Hematopoietic multipotent progenitor cell treated with erythropoietin and hydrocortisone succinate and interleukin-3 and kit ligand, for 8 days (in vitro differentiated cells): ENCODE measurements around the gene SSH2.
"Not testable (repeated sequence)": the region's sequence is repeated elsewhere in the genome, so short reads cannot be mapped to it uniquely, and the experiment has no call there.

ENCODE experiments used
- DNase-seq: peaks from one replicate; pipeline ENCODE4 v3.0.0-alpha.2; 2015

SSH2 gene

DNA sequence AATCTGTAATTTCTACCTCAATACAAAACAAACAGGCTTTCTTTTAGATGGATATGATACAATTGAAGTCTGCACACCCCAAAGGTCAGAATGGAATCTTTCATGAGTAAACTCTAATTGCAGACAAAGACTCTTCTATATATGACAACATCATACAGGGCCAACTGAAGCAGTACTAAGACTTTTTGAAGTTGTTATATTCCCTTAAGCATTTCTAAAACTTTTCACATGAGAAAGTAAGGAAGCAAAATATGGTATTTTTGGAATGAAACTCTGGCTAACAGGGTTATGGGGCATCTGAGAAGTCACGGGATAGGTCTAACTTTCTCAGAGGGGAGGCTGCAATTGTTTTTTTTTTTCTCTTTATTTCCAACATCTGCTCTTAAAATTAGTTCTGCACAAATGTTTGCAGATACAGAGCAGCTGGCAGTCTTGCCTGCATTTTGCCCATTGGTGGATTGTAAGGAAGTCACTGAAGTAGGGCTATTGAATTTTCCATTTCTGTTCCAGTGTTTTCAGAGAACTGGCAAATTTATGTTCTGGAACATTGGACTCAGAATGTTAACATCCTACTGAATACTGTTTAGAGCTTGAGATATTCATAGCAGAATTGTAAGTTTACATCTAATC, 59.1 kb downstream of the SSH2 start:
- no peak for DNase-seq

DNA sequence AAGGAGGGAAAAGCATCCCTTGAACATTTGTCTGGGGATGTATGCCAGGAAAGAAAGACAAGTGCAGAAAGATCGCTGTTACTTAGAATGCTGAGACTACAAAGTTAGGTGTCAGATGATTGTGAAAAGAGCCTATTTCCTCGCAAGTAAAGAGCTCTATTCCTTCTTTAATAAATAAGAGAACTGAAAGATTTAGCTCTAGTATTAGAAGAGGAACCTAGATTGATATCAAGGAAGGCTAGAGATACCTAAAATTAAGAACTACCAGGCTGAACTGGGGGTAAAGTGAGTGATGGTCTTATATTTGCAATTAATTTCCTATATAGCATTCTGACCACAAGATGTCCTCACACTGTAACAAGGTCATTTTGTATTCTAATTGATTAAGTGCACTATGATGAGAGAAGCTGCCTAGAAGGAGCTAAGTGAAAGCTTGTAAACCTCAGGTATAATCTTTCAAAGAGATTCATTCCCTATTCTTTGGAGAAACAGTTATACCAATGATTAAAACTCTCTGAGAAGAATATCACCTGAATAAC, 62.3 kb downstream of the SSH2 start:
- peak; percentile 14 for DNase-seq

DNA sequence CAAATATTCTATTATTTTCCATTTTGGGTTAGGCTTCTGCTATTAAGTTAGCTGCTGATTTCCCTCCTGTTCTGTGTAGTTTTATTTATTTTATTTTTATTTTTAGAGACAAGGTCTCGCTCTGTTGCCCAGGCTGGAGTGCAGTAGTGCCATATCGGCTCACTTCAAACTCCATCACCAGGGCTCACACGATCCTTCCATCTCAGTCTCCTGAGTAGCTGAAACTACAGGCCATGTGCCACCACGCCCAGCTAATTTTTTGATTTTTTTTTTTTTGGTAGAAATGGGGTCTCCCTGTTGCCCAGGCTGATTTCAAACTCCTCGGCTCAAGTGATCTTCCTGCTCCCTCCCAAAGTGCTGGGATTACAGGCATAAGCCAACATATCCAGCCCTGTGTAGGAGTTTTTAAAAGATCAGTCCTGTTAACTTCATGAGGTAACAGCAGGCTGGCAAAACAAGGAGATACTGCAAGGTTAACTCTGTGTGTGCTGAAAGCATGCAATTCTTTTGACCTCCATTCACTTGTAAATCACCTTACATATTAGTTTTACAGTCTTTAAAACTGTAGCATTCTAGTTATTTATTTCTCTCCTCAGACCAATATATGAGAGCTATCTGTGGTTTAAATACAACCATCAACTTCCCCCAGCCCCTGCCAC, 63.2 kb downstream of the SSH2 start:
- no peak for DNase-seq

DNA sequence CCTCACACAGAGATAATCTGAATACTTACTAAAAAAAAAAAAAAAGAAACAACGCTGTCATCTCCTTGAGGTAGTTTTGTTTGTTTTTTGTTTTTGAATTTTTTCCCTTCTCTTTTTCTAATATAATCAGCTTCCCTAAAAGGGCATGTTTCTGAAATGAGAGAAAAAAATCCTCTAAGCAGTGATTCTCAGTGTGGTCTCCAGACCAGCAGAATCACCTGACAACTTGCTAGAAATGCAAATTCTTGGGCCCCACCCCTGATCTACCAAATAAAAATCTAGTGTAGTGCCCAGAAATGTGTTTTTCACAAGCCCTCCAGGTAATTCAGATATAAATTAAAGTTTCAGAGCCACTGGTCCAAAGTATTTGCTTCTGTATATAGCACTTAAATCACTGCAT, 65.4 kb downstream of the SSH2 start:
- no peak for DNase-seq

DNA sequence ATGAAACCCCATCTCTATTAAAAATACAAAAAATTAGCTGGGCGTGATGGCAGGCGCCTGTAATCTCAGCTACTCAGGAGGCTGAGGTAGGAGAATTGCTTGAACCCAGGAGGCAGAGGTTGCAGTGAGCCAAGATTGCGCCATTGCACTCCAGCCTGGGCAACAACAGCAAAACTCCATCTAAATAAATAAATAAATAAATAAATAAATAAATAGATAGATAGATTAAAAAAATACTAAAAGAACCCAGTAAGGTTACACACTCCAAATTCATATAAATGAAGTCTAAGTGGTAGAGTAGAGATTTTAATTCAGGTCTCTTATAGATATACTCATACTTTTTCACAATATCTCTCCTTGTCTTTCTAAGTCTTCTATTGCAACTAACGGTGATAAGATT, 65.9 kb downstream of the SSH2 start:
- DNase-seq, result not testable (repeated sequence)

DNA sequence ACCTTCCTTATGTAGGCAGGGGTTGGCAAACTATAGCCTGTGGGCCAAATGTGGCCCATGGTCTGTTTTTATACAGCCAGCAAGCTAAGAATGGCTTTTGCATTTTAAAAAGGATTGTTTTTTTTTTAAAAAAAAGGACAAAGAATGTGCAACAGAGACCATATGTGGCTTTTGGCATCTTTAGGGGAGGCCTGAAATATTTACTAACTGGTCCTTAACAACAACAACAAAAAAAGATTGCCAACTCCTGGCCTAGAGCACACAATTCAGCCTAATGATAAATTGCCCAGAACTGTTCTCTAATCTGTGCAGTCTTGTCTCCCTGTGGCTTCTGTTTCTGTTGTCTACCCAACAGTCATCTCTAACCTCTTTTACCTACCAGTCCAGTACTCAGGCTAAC, 67.1 kb downstream of the SSH2 start:
- no peak for DNase-seq

DNA sequence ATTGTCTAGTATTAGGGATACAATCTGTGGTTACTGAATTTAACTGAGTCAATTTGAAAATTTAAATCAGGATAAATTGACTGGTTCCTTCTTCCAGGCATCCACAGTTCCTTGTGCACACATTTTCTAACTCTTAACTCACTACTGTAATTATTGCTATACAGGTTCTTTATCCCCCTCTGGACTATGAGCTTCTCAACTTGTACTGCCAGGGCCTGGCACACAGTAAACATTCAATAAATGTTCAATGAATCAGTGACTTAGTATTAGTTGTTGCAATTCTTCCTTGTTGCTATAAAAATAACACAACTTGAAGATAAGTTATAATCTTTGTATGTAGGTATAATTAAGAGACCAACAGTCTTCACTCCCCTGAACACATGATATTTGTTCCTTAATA, 67.9 kb downstream of the SSH2 start:
- no peak for DNase-seq

DNA sequence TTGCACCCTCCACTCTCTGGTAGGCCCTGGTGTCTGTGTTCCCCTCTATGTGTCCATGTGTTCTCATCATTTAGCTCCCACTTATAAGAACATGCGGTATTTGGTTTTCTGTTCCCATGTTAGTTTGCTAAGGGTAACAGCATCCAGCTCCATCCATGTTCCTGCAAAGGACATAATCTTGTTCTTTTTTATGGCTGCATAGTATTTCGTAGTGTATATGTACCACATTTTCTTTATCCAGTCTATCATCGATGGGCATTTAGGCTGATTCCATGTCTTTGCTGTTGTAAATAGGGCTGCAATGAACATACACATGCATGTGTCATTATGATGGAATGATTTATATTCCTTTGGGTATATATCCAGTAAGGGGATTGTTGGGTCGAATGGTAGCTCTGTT, 70.6 kb downstream of the SSH2 start:
- not testable (repeated sequence) for DNase-seq

DNA sequence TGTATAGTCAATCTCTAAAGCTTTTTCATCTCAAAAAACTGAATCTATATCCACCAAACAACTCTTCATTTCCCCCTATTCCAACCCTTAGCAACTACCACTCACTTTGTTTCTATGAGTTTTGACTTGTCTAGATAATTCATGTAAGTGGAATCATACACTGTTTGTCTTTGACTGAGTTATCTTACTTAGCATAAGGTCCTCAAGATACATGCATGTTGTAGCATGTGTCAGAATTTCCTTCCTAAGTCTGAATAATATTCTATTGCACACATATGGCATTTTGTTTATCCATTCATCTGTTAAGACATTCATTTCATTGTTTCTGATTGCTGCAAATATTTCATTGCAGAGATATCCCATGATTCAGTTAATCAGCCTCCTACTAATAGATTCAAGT, 72.2 kb downstream of the SSH2 start:
- no peak for DNase-seq

DNA sequence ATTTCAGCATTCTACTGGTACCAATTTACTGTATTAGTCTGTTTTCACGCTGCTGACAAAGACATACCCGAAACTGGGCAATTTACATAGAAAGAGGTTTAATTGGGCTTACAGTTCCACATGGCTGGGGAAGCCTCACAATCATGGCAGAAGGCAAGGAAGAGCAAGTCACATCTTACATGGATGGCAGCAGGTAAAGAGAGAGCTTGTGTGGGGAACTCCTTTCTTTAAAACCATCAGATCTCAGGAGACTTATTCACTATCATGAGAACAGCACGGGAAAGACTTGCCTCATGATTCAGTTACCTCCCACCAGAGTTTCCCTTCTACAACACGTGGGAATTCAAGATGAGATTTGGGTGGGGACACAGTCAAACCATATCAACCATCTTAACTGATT, 72.9 kb downstream of the SSH2 start:
- DNase-seq, result not testable (repeated sequence)

DNA sequence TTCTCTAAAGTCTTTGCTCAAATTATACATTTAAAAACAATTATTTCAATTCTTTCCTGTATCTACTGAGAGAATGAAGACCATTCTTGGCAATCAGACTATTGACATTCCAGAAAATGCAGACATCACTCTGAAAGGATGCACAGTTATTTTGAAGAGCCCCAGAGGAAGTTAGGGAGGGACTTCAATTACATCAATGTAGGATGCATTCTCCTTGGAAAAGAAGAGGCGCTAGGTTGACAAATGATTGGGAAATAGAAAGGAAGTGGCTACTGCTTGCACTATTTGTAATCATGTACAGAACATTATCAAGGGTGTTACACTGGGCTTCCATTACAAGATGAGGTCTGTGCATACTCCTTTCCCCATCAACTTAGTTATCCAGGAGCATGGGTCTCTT, 74.3 kb downstream of the SSH2 start:
- DNase-seq, result no peak

DNA sequence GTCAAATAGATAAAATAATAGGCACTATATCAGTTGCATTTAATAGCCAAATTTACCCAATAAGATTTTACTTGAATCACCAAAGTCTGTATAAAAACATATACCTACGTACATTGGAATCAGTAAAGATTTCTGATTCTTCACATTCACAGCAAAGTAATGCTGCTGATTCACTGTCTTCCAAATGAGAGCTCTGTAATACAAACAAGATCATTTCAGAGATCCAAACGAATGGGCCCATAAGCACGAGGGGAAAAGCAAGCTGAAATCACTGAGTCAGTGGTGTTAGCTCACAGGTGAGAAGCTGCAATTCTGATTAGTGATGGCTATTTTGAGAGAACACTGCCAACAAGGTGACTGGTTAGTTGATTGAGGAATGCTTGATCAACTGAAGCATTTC, 81.3 kb downstream of the SSH2 start:
- DNase-seq, result no peak

DNA sequence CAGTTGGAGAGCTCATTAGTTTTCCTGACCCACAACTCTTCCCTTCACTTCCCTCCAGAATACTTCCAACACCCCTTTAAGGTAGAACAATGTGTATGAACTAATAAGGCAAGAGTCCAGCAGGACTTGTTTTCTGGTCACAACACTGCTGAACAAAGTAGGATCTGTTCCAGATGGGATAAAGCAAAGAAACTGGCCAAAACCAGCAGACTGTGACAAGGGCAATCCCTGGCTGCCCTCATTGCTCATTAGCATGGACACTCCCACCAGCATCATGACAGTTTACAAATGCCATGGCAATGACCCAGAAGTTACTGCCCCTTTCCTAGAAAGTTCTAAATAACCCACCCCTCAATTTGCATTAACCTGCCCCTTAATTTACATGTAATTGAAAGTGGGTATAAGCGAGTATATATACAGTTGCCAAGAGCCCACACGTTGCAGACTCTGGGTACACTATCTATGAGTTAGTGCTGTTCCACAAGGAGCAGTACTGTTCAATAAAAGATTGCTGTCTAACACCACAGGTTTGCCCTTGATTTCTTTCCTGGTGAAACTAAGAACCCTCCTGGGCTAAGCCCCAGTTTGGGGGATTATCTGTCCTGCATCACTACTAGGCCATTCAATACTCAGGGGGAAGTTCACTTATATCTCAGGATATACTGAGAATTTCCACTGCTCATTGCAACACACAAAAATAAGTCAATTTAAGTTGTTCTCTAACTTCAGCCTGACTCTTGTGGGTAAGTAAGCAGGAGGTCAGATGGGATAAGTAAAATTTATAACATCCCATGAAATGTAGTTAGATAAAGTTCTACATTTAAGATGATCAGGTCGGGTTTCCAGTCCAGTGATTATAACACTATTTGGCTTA, 82.3 kb downstream of the SSH2 start:
- no peak for DNase-seq

DNA sequence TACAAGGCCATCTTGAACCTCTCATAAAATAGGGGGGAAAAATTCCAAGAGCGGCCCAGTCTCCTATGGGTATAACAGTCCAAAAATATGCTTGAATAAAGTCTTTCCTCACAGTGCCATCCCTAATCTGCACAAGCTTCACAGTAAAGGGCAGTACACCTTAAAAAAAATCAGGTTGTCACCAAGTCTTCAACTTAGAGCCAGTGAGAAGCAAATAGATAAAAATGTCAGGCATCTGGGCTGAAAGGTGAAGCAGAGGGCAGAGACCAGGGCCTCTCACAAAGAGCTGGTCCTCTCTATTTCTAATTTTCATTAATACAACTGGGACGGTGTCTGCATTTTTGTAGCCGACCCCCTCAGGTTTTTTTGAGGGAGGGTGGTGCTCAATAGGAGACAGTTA, 82.9 kb downstream of the SSH2 start:
- no peak for DNase-seq

DNA sequence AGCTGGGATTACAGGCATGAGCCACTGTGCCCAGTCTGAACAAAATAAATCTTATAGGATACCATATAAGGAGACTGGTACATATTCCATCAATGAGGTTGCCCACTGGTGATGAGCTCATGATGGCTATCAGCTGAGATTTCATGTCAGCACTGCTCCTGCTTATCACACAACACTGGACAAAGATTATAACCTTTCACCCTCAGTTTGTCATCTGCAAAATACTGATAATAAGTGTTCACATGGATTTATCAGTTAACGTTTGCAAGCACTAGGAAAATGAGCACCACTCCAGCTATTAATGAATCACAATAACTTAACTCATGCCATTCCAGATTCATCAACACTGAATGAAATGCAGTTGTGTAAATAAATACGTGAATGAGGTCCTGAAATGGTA, 83.7 kb downstream of the SSH2 start:
- peak; percentile 38 for DNase-seq

DNA sequence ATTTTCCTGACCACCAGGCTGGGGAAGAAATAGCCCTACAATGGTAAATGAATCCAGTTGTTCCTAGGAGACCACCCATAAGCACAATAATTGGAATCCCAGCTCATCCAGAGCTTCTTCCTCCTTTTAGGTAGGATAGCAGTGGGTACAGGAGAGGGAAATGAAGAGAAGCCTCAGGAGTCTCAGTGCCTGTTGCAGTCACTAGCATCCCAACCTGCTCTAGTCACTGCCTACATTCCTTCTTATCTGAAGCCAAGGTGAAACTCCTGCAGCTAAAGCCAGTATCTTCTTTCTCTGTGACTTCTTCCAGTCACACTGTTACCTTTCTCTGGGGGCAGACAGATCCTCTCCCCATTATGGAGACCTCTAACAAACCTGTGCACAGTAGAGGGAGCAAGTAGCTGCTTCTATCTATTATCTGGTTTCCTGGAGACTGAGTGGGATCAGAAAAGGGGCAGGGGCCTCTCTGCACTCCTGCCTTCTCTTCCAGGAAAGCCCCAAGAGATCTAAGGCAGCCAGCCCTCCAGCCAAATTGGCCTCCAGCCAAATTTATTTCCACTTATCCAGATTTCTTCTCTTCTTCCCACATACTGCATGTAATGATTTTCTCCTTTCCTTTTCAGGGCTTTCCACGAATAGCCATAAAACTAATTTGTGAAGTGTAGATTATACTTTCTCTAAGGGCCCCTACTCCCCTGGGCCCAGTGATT, 85.5 kb downstream of the SSH2 start:
- no peak for DNase-seq

DNA sequence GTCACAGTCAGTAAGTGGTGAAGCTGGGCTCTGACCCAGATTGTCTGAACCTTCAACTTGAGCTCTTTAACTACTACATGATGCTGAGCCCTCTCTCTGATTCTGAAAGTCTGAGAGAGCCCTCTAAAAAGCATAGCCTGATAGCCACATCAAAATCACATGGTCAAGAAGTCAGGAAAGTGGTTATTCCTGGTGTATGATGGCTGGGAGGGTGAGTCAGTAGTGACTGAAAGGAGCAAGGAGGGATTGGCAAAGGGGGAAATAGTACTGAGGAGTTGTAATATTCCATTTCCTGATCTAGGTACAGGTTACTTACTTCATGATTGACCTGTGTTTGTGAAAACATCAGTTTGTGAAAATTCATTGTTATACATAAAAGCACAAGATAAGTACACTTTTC, 89.1 kb downstream of the SSH2 start:
- no peak for DNase-seq

DNA sequence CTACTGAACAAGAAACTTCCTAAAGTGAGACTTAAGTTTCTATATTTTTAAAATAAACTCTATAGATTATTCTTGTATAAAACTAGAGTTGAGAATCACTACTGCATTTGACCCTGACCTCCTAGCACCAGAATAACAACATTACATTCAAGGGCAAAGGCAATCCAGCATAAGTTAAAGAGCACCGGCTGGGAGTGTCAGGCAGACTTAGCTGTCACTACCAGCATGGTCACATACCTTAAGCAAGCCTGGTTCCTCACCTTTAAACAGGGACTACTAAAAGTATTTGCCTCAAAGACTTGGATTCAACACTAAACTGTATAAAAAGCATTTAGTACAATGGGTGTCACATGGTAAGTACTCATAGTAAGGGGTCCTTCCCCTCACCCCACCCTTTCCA, 90.4 kb downstream of the SSH2 start:
- DNase-seq, result no peak

DNA sequence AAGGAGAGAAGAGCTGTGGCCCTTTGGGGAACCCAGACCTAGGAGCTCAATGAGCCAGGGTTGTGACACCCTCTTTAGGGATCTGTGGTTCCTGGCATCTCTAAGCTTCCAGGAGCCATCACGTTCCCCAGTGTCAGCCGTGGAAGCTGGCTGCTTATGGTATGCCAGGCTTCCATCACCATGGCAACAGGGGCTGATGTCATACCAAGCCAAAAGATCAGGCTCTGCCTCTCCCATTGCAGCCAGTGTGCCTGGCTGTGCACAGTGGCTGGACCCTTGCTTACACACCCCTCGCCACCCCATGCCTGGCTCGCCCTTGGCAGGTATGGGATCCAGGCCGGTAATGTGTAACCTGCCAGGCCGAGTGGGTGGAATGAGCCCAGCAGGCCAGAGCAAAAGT, 91.1 kb downstream of the SSH2 start:
- no peak for DNase-seq

DNA sequence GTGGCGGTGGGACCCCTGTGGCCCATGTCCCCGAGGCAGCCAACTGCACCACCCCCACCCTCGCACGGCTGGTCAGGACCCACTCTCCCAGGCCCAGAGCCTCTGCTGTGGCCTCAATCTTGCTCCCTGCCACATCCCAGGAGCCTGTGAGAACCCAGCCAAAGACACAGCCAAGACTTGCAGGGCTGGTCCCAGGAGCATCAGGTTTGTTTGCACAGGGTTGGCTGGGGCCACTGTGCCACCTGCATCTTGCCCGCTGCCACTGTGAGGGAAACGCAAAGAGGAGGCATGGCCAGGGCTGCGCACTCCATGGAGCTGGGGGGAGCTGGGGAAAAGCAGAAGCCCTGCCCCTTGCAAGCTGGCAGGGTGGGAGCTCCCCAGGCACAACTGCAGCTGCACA, 92.5 kb downstream of the SSH2 start:
- no peak for DNase-seq

DNA sequence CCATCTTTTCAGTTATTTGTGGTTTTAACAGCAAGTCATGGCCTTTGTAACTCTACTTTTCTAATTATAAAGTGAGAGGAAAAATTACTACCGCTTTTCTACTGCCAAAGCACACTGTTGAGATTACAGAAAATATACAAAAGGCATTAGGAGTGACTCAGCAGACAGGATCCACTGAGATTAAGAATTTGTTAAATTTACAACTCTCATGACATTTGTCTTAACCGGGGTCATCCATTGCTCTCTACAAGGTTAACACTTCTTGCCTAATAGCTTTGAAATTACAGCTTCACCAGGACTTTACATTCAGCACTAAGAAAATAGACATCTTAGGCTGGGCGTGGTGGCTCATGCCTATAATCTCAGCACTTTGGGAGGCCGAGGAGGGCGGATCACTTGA, 93.4 kb downstream of the SSH2 start:
- DNase-seq, result peak; percentile 11

DNA sequence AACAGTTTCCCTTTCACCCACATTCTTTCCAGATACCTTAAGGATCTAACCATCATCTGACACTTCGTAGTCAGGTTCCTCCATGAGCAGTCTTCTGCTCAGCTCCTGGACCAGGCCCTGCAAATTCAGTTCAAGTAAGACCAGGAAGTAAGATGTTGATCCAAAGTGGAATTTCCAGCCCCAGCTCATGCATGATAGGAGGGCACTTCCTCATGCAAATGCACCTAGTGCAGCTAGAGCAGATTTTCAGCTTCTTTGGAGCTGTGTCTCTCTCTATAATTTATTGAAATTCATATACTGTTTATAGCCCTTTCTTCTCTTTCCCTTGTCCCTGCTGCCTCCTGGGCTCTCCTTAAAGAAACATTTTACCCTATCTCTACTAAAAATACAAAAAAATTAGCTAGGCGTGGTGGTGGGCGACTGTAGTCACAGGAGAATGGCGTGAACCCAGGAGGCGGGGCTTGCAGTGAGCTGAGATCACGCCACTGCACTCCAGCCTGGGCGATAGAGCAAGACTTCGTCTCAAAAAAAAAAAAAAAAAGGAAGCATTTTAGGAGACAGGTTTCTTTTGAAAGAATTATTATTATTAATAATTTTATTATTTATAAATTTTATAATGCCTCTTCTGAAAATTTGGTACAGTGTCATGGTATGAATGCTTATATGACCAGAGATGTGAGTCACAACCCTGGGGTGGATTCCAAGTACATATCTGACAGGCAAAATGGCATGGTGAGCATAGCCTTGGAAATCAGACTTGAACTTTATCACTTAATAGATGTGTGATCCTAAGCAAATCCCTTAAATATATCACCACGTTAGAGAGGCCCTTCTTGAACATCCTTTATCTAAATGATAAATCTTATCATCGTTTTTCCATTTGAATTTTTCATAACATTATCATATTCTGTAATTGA, 94.3 kb downstream of the SSH2 start:
- DNase-seq, result no peak
